ENCODE data around the gene HIBADH.
"Not testable (repeated sequence)": the region's sequence is repeated elsewhere in the genome, so short reads cannot be mapped to it uniquely, and the experiment has no call there.

The HIBADH gene

GRCh38 chr7:27601217-27601616 is 61.5 kb downstream of the HIBADH start:
- DNase-seq (ENCODE audit: low read depth, low spot score), result no peak

DNA sequence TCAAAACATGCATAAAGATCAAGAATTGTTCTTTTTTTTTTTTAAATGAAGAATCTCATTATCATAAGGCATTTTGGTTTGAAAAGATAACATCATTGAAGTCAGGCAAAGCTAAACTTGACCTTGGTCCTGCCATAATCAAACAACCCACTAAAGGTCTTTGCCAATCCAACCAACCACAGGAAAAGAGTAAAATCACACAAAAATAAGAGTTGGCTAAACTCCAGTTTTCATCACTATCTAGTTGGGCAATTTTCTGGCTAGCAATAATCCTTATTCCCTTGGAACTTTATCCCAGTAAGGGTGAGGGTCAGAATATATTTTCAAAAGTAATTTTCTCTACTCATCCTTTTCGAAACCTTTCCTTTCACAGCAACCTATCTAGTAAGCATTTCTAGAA is 62.4 kb downstream of the HIBADH start:
- no peak for DNase-seq (ENCODE audit: low read depth, low spot score)

DNA sequence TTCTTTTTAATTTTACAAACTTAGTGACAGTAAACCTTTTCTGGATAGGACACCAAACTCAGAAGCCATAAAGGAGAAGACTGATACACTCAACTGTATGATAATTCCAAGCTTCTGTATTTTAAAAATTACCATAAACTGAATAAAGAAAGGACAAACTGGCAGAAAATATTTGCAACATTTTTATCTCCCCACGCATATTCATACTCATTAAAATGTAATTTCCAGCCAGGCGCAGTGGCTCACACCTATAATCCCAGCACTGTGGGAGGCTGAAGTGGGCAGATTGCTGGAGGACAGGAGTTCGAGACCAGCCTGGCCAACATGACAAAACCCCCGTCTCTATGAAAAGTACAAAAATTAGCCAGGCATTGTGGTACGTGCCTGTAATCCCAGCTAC is 67.7 kb downstream of the HIBADH start:
- no peak for DNase-seq (ENCODE audit: low read depth, low spot score)

- no peak for DNase-seq (ENCODE audit: low read depth, low spot score)
Observed at GRCh38 chr7:27593226-27593625, 69.5 kb downstream of the HIBADH start.

- DNase-seq (ENCODE audit: low read depth, low spot score), result no peak
Observed at GRCh38 chr7:27590416-27590815, 72.3 kb downstream of the HIBADH start.

DNA sequence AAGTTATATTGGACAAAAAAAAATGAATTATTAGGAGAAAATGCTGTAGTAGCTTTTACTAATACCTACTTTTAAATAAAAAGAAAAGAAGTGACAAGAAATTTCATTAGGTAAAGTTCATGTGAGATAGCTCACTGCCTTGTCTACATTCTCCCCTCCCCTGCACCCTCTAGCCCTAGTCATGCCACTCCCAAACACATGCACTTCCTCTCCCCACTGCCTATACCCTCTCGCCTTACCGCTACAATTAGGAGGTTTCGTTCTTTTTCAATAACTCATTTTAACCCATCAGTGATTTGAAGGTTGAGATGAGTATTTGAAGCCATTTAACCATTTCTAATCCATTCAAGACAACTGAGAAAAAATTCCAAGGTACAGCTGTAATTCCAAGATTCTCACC is 75.3 kb downstream of the HIBADH start:
- DNase-seq (ENCODE audit: low read depth, low spot score), result no peak

GRCh38 chr7:27586825-27587224 is 75.9 kb downstream of the HIBADH start:
- DNase-seq (ENCODE audit: low read depth, low spot score), result no peak

GRCh38 chr7:27585781-27586447 is 76.8 kb downstream of the HIBADH start:
- DNase-seq (ENCODE audit: low read depth, low spot score), result no peak

GRCh38 chr7:27581906-27582305 is 80.8 kb downstream of the HIBADH start:
- DNase-seq (ENCODE audit: low read depth, low spot score), result no peak

GRCh38 chr7:27581119-27581518 is 81.6 kb downstream of the HIBADH start:
- no peak for DNase-seq (ENCODE audit: low read depth, low spot score)

DNA sequence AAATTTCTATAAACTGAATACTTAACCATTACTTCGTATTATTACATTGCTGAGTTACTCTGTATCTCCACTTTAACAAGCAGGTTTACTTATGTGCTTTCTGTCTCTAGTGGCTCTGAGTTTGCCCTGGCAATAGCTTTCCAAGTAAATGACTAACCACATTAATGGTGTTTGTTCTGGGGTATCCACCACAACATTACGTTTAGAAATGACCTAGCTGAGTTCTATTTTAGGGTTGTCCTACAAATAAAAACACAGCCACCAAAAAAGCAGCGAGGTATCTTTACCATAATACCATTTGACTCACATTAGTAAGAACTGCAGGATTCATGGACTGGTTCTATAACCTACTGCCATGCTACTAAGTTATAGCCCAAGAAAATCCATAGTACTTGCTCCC is 83.1 kb downstream of the HIBADH start:
- DNase-seq (ENCODE audit: low read depth, low spot score), result no peak

DNA sequence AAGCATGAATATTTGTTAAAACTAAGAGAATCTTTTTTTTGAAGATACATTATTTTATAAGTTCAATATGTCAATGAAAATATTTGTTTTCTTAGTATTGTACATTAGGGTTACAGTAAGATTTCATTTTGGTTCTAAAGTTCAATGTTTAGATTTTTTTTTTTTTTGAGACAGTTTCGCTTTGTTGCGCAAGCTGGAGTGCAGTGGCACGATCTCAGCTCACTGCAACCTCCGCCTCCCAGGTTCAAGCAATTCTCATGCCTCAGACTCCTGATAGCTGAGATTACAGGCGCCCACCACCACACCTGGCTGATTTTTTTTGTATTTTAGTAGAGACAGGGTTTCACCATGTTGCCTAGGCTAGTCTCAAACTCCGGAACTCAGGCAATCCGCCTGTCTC is 84.5 kb downstream of the HIBADH start:
- DNase-seq (ENCODE audit: low read depth, low spot score), result not testable (repeated sequence)

GRCh38 chr7:27576360-27576944 is 86.2 kb downstream of the HIBADH start:
- DNase-seq (ENCODE audit: low read depth, low spot score), result no peak

DNA sequence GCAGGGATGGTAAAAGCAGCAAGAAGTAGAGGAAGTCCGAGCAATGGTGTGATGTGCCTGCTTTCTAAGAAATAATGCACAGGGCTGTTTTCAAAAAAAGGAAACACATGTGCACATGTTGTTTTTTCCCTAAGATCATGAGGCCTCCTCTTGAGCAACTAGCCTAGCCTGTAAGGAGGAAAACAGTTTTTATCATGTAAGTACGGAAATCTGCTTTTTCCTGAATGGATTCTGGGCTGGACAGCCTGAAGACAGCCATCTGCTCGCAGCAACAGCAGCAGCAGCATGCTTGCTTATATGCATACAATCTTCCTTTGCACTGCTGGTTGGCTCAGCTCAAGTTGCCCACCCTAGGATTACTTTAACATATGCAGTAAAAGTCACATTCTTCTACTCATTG is 87.1 kb downstream of the HIBADH start:
- DNase-seq (ENCODE audit: low read depth, low spot score), result no peak

DNA sequence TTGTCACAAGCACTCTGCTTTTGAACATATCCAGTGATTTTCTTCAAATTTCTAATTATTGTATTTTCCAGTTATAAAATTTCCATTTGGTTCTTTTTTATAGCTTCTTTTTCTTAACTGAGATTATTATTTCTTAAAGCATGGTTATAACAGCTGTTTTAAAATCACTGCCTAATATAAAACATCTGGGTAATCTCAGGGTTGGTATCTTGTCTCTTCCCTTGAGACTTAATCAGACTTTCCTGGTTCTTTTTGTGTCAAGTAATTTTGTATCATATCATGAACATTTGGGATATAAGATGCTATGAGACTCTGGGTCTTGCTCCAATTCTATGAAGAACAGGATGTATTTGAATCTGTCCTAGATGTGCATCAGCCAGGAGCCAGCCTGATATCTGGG is 93.6 kb downstream of the HIBADH start:
- no peak for DNase-seq (ENCODE audit: low read depth, low spot score)

- no peak for DNase-seq (ENCODE audit: low read depth, low spot score)
Observed at GRCh38 chr7:27567266-27567665, 95.4 kb downstream of the HIBADH start.

- no peak for DNase-seq (ENCODE audit: low read depth, low spot score)
Observed at GRCh38 chr7:27564881-27565482, 97.7 kb downstream of the HIBADH start.

- no peak for DNase-seq (ENCODE audit: low read depth, low spot score)
Observed at GRCh38 chr7:27560706-27561235, 101.9 kb downstream of the HIBADH start.

DNA sequence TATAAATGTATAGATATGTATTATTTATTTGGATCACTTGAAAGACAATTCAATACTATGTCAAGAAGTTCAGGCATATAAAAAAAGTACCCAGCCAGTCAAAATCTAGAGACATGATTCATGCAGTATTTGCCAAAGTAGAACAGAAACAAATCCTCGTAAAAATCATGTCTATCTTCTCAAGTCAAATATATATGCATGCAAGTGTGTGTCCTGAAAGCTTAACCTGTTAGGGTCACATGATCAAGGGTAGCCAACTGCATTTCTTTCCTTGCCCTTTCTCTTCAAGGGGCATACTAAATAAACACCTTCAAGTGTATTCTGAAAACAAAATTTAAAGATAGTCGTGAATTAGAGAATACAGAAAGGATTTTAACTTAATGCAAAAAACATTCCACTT is 107.0 kb downstream of the HIBADH start:
- no peak for DNase-seq (ENCODE audit: low read depth, low spot score)

GRCh38 chr7:27554826-27555225 is 107.9 kb downstream of the HIBADH start:
- DNase-seq (ENCODE audit: low read depth, low spot score), result no peak

DNA sequence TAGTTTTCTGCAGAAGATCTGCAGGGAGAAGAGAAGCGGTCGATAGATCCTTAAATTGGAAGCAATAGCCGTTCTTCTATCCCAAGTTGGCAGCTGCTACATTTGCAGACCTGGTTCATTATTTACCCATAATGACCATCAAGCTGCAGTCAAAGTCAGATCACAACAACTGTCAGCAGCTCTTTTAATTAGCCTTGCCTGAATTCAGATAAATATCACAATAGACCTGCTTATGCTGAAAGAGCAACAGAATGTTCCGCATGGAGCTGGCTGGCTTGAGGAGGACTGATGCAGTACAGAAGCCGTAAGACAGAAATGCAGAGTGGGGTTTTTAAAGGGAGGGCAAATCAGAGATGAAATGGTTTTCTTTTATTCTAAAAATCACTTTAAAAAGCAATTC is 109.4 kb downstream of the HIBADH start:
- no peak for DNase-seq (ENCODE audit: low read depth, low spot score)

DNA sequence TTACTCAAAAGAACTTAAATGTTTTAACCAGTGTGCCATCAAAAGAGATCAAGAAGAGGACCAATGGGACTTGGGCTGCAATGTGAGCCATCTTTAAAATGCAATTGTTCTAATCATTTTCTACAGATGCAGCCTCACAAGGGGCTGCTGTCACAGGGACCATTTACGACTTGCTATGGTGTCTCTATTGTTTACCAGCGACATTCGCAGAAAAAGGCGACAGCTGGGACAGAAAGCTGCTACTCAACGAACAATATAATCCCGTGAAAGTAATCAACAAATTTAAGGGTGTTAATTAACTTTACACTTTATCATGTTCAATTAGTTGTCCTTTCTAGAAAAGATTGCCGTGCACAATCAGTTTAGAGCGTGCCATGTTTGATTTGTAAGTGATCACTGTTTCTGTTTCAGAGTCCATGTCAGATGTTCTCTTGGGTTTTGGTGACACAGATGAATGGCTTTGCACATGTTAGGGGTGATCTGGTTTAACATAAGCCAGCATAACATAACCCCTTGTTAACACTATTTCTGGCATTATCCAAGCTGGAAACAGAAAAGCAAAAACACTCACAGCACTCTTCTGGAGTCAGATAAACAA is 110.8 kb downstream of the HIBADH start:
- DNase-seq (ENCODE audit: low read depth, low spot score), result no peak

DNA sequence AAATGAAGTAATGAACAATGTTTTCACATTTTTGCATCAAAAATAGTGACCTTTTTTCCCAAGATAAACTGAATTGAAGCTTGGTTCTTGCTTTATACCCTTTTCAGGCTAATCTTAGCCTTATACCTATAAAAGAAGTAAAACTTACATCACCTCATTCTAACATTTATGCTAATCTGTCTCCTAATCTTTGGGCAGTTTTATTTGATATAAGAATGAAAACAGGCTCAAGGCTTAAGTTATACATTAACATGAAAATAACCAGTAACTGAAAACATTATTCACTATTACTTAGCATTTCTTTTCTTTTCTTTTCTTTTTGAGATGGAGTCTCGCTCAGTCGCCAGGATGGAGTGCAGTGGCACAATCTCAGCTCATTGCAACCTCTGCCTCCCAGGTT is 113.1 kb downstream of the HIBADH start:
- no peak for DNase-seq (ENCODE audit: low read depth, low spot score)

Measured in brain pericyte (primary cell).